ENCODE data around the gene LRRC10B.

LRRC10B gene

GRCh38 chr11:61487342-61488025 is 21.1 kb upstream of the LRRC10B start:
- no peaks in the 10 kb centered on the region for H3K4me1 ChIP-seq (ENCODE audit: control insufficient read depth in 1 of 2, insufficient read depth in 1 of 2, low read depth in 1 of 2, low read length in 1 of 2)
- H3K4me3 ChIP-seq (ENCODE audit: low read depth in 1 of 2, low read length in 1 of 2) = no peak overlapping the region
- H3K27ac ChIP-seq = no peak overlapping the region
- H3K27me3 ChIP-seq = peaks cover 3% of the 10 kb centered on the region
- H3K9me3 ChIP-seq = no peaks in the 10 kb centered on the region
- no peaks in the 10 kb centered on the region for H3K36me3 ChIP-seq
- TF ChIP-seq CTCF (IDR thresholded peaks at IDR 0.05) = no peak

DNA sequence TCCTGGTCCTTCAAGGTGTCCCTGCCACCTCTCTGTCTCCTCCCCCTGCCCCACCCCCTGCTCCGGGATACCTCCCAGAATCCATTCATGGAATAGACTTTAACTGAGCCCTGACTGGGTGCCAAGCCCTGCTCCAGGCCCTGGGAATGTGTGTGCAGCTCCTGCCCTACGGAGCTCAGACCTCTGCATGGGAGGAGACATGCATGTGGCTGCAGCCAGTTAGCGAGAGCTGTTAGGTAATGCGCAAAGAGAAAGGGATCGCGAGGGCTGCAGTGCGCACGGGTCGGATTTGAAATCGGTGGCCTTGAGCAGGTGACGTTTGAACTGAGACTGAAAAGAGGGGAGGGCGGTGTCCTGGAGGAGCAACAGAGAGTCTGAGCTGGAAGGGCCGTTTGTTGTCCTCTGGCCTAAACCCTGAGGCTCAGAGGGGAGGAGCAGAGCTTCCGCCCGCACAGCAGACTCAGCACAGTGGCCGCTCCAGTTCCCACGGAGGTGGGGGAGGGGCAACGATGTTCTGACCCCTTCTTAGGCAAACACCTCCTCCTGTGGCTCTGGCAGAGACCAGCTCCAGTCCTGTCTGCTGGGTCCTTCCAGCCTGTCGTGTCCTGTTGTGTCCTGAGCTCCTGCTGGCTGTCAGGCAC is 19.8 kb upstream of the LRRC10B start:
- Histone ChIP-seq H3K9me3 (no peaks in the 10 kb centered on the region), H3K27ac (no peak overlapping the region), H3K36me3 (no peaks in the 10 kb centered on the region), H3K4me1 (ENCODE audit: control insufficient read depth in 1 of 2, insufficient read depth in 1 of 2, low read depth in 1 of 2, low read length in 1 of 2) (no peaks in the 10 kb centered on the region), H3K27me3 (no peaks in the 10 kb centered on the region), H3K4me3 (ENCODE audit: low read depth in 1 of 2, low read length in 1 of 2) (no peak overlapping the region)
- TF ChIP-seq CTCF (IDR thresholded peaks at IDR 0.05) = no peak

- H3K9me3 ChIP-seq = no peaks in the 10 kb centered on the region
- H3K4me3 ChIP-seq (ENCODE audit: low read depth in 1 of 2, low read length in 1 of 2) = no peak overlapping the region
- no peak overlapping the region for H3K27ac ChIP-seq
- TF ChIP-seq CTCF (IDR thresholded peaks at IDR 0.05) = no peak
- H3K36me3 ChIP-seq = no peaks in the 10 kb centered on the region
- no peaks in the 10 kb centered on the region for H3K27me3 ChIP-seq
- no peaks in the 10 kb centered on the region for H3K4me1 ChIP-seq (ENCODE audit: control insufficient read depth in 1 of 2, insufficient read depth in 1 of 2, low read depth in 1 of 2, low read length in 1 of 2)
These were observed 18.5 kb upstream of the LRRC10B start for GRCh38 chr11:61489833-61490721.

- Histone ChIP-seq H3K27me3 (no peaks in the 10 kb centered on the region), H3K4me1 (ENCODE audit: control insufficient read depth in 1 of 2, insufficient read depth in 1 of 2, low read depth in 1 of 2, low read length in 1 of 2) (no peaks in the 10 kb centered on the region), H3K27ac (no peak overlapping the region), H3K4me3 (ENCODE audit: low read depth in 1 of 2, low read length in 1 of 2) (no peak overlapping the region), H3K36me3 (no peaks in the 10 kb centered on the region), H3K9me3 (no peaks in the 10 kb centered on the region)
- TF ChIP-seq CTCF (IDR thresholded peaks at IDR 0.05) = no peak
These were observed 16.7 kb upstream of the LRRC10B start for GRCh38 chr11:61491736-61492395.

- H3K4me3 ChIP-seq (ENCODE audit: low read depth in 1 of 2, low read length in 1 of 2) = no peak overlapping the region
- no peak overlapping the region for H3K27ac ChIP-seq
- H3K4me1 ChIP-seq (ENCODE audit: control insufficient read depth in 1 of 2, insufficient read depth in 1 of 2, low read depth in 1 of 2, low read length in 1 of 2) = no peaks in the 10 kb centered on the region
- no peak for TF ChIP-seq CTCF (IDR thresholded peaks at IDR 0.05)
- no peaks in the 10 kb centered on the region for H3K27me3 ChIP-seq
- H3K36me3 ChIP-seq = no peaks in the 10 kb centered on the region
- no peaks in the 10 kb centered on the region for H3K9me3 ChIP-seq
These were observed 14.1 kb upstream of the LRRC10B start for GRCh38 chr11:61494381-61494961.
